ENCODE data around the gene WNT16.

Gene WNT16

GRCh38 chr7:121366852-121367431 lies 38.1 kb downstream of the WNT16 start (continued):
- TF ChIP-seq ARNTL (CRISPR knock-in tag; IDR thresholded peaks at IDR 0.05; ENCODE audit: borderline replicate concordance, low read depth) (no peak), CSDC2 (CRISPR knock-in tag; IDR thresholded peaks at IDR 0.05) (no peak), BACH2 (CRISPR knock-in tag; IDR thresholded peaks at IDR 0.05; ENCODE audit: borderline replicate concordance) (no peak), ZC3H10 (CRISPR knock-in tag; IDR thresholded peaks at IDR 0.05) (no peak), ZFP30 (CRISPR knock-in tag; IDR thresholded peaks at IDR 0.05) (no peak), ZNF565 (CRISPR knock-in tag; conservative IDR thresholded peaks at IDR 0.05; ENCODE audit: low read depth) (no peak), CSRNP3 (CRISPR knock-in tag; IDR thresholded peaks at IDR 0.05) (no peak), ISL1 (CRISPR knock-in tag; IDR thresholded peaks at IDR 0.05) (no peak), GLIS3 (CRISPR knock-in tag; IDR thresholded peaks at IDR 0.05) (no peak)

- ATAC-seq: peak; percentile 84
- no peak for TF ChIP-seq ZNF70 (CRISPR knock-in tag; IDR thresholded peaks at IDR 0.05)
- no peak for TF ChIP-seq POU6F1 (CRISPR knock-in tag; IDR thresholded peaks at IDR 0.05; ENCODE audit: borderline replicate concordance, low read depth)
- no peak for TF ChIP-seq ZFP30 (CRISPR knock-in tag; IDR thresholded peaks at IDR 0.05)
Measured at GRCh38 chr7:121369462-121369861, 40.7 kb downstream of the WNT16 start.

- no peak for TF ChIP-seq TCF4 (CRISPR knock-in tag; IDR thresholded peaks at IDR 0.05; ENCODE audit: borderline replicate concordance)
- no peak for TF ChIP-seq SNAI2 (CRISPR knock-in tag; IDR thresholded peaks at IDR 0.05)
- no peak for TF ChIP-seq ZFP3 (CRISPR knock-in tag; IDR thresholded peaks at IDR 0.05)
- no peak for TF ChIP-seq PPARA (CRISPR knock-in tag; IDR thresholded peaks at IDR 0.05; ENCODE audit: borderline replicate concordance)
- no peak for TF ChIP-seq CREB5 (CRISPR knock-in tag; IDR thresholded peaks at IDR 0.05; ENCODE audit: low read depth)
- no peak for TF ChIP-seq ZNF8 (CRISPR knock-in tag; IDR thresholded peaks at IDR 0.05)
- TF ChIP-seq PATZ1 (CRISPR knock-in tag; IDR thresholded peaks at IDR 0.05; ENCODE audit: borderline replicate concordance): no peak
- no peak for TF ChIP-seq BACH2 (CRISPR knock-in tag; IDR thresholded peaks at IDR 0.05; ENCODE audit: borderline replicate concordance)
- TF ChIP-seq RARB (CRISPR knock-in tag; IDR thresholded peaks at IDR 0.05): no peak
- no peak for TF ChIP-seq ISL1 (CRISPR knock-in tag; IDR thresholded peaks at IDR 0.05)
- TF ChIP-seq ZFP30 (CRISPR knock-in tag; IDR thresholded peaks at IDR 0.05): no peak
- no peak for TF ChIP-seq OSR1 (CRISPR knock-in tag; IDR thresholded peaks at IDR 0.05)
- TF ChIP-seq ARNTL (CRISPR knock-in tag; IDR thresholded peaks at IDR 0.05; ENCODE audit: borderline replicate concordance, low read depth): no peak
- TF ChIP-seq POU6F1 (CRISPR knock-in tag; IDR thresholded peaks at IDR 0.05; ENCODE audit: borderline replicate concordance, low read depth): no peak
- TF ChIP-seq ZNF70 (CRISPR knock-in tag; IDR thresholded peaks at IDR 0.05): no peak
- TF ChIP-seq TSHZ2 (CRISPR knock-in tag; IDR thresholded peaks at IDR 0.05): no peak
- no peak for TF ChIP-seq ESRRG (CRISPR knock-in tag; IDR thresholded peaks at IDR 0.05)
- TF ChIP-seq CSRNP3 (CRISPR knock-in tag; IDR thresholded peaks at IDR 0.05): no peak
- TF ChIP-seq TOX (CRISPR knock-in tag; IDR thresholded peaks at IDR 0.05; ENCODE audit: borderline replicate concordance): no peak
- no peak for TF ChIP-seq ZC3H10 (CRISPR knock-in tag; IDR thresholded peaks at IDR 0.05)
Measured at GRCh38 chr7:121371367-121371766, 42.6 kb downstream of the WNT16 start.

More at GRCh38 chr7:121371367-121371766, 42.6 kb downstream of the WNT16 start:
- no peak for ATAC-seq
